Measurements from ENCODE around the gene CDK14. TPM values are rescaled to one million over a fixed set of nuclear protein-coding genes. Genes with fewer than 3 reads are reported as not detected.
"Not testable (repeated sequence)": the region's sequence is repeated elsewhere in the genome, so short reads cannot be mapped to it uniquely, and the experiment has no call there.

The CDK14 gene
- total RNA-seq, 4 donors from 2014 or later = 29.3 to 37.8 (median 33.0) TPM

DNA sequence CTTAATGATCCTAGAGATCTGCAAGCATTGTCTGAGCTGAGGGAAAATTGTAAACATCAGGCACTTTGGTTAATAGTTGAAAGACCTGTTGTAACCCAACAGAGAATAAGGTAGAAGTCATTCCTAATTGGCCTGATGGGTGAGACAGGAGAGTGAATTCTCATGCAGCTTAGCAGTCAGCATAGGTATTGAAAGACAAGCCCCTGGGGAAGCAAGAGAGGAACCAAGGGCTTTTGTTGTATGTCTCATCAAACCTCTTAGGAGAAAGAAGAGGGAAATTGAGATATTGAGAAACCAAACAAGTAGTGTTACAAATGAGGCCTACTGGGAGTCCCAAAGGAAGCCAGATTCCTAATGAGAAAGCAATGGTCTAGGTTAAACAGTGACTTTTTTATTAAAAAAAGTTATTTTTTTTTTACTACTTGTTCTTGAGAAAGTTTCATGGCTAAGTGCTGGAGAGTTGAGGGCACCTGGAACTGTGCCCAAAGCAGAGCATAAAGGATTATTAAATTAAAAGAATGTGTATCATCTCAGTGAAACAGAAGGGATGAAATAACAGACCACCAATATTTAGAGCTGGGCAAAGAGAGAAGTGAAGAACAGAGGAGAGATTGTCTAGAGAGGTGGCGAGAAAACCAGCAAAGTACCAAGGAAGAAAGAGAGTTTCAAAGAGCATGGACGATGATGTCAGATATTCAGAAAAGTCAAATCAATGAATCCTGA lies 168.9 kb downstream of the CDK14 start:
- 95 to 98% methylated on average over 2 of the region's 2 CpGs for WGBS, 2 donors
- Histone ChIP-seq H3K27me3 (no peaks in the 10 kb centered on the region), H3K4me1 (peaks cover 0 to 4% of the 10 kb centered on the region in 2 donors), H3K9me3 (no peaks in the 10 kb centered on the region), H3K36me3 (no peaks in the 10 kb centered on the region), H3K27ac (no peak overlapping the region), H3K4me3 (replicated peaks in 1 of 3) (no peak overlapping the region)
- DNase-seq = no peak
- intact Hi-C loops (cut with DNase I) = no loop called here
- TF ChIP-seq, protein P1, sequence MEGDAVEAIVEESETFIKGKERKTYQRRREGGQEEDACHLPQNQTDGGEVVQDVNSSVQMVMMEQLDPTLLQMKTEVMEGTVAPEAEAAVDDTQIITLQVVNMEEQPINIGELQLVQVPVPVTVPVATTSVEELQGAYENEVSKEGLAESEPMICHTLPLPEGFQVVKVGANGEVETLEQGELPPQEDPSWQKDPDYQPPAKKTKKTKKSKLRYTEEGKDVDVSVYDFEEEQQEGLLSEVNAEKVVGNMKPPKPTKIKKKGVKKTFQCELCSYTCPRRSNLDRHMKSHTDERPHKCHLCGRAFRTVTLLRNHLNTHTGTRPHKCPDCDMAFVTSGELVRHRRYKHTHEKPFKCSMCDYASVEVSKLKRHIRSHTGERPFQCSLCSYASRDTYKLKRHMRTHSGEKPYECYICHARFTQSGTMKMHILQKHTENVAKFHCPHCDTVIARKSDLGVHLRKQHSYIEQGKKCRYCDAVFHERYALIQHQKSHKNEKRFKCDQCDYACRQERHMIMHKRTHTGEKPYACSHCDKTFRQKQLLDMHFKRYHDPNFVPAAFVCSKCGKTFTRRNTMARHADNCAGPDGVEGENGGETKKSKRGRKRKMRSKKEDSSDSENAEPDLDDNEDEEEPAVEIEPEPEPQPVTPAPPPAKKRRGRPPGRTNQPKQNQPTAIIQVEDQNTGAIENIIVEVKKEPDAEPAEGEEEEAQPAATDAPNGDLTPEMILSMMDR (IDR thresholded peaks at IDR 0.05) = no peak
- no peak for TF ChIP-seq POLR2A (IDR thresholded peaks at IDR 0.05)

GRCh38 chr7:90766814-90767564 lies 170.9 kb downstream of the CDK14 start:
- H3K36me3 ChIP-seq = no peaks in the 10 kb centered on the region
- TF ChIP-seq, protein P1 (IDR thresholded peaks at IDR 0.05) = no peak
- no peak for TF ChIP-seq POLR2A (IDR thresholded peaks at IDR 0.05)
- DNase-seq = no peak
- no peaks in the 10 kb centered on the region for H3K27me3 ChIP-seq
- H3K4me3 ChIP-seq (replicated peaks in 1 of 3) = no peak overlapping the region
- intact Hi-C loops (cut with DNase I) = no loop called here
- peak overlapping the region in 1 of 3 donors; percentile 0 for H3K27ac ChIP-seq
- H3K4me1 ChIP-seq = no peaks in the 10 kb centered on the region
- WGBS, 2 donors = 81 to 94% methylated on average over 7 of the region's 7 CpGs
- no peaks in the 10 kb centered on the region for H3K9me3 ChIP-seq

DNA sequence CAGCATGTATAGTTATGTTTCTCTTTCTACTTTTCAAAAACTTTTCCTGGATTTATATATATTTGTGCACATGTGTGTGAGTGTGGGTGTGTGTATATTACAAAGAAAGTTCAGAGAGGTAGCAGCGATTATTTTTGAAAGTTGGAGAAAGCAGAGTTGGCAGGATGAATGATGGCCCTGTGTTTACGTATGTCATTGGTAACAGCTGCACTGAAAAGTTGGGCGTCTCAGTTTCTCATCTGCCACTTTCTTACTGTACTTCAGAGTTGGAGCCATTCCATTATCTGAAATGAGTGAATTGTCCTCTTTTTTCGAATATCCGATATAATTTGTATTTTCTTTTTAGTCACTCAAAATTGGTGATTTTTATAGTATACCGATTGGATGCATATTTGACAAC lies 172.2 kb downstream of the CDK14 start:
- Histone ChIP-seq H3K4me1 (no peaks in the 10 kb centered on the region), H3K27me3 (no peaks in the 10 kb centered on the region), H3K4me3 (replicated peaks in 1 of 3) (no peak overlapping the region), H3K9me3 (no peaks in the 10 kb centered on the region), H3K36me3 (no peaks in the 10 kb centered on the region), H3K27ac (no peak overlapping the region)
- TF ChIP-seq, protein P1 (IDR thresholded peaks at IDR 0.05) = no peak
- TF ChIP-seq POLR2A (IDR thresholded peaks at IDR 0.05) = no peak
- WGBS, 2 donors = 90 to 92% methylated on average over 6 of the region's 6 CpGs
- intact Hi-C loops (cut with DNase I) = no loop called here
- no peak for DNase-seq

- H3K4me3 ChIP-seq (replicated peaks in 1 of 3) = no peak overlapping the region
- no peak overlapping the region for H3K27ac ChIP-seq
- no peaks in the 10 kb centered on the region for H3K36me3 ChIP-seq
- no peaks in the 10 kb centered on the region for H3K27me3 ChIP-seq
- H3K4me1 ChIP-seq = no peaks in the 10 kb centered on the region
- H3K9me3 ChIP-seq = no peaks in the 10 kb centered on the region
- DNase-seq = no peak
- TF ChIP-seq, protein P1 (IDR thresholded peaks at IDR 0.05) = no peak
- TF ChIP-seq POLR2A (IDR thresholded peaks at IDR 0.05) = no peak
- intact Hi-C loops (cut with DNase I) = no loop called here
These were observed 172.9 kb downstream of the CDK14 start for GRCh38 chr7:90769036-90769435.

GRCh38 chr7:90769566-90769965 lies 173.4 kb downstream of the CDK14 start:
- H3K4me1 ChIP-seq; DNase-seq; H3K4me3 ChIP-seq (replicated peaks in 1 of 3); intact Hi-C loops (cut with DNase I); H3K9me3 ChIP-seq; H3K27me3 ChIP-seq; H3K36me3 ChIP-seq; H3K27ac ChIP-seq: not testable (repeated sequence)
- WGBS, 2 donors = 97 to 98% methylated on average over 5 of the region's 5 CpGs
